Gastroesophageal sphincter (tissue), 3 donors: Measurements from ENCODE around the gene MGRN1.

ENCODE experiments used
- CTCF ChIP-seq, 4 experiments: fragments of 200-600 bp in 2 of 4; fragments of 450-650 bp in 2 of 4; sonication (generic) in 1 of 4; IDR thresholded peaks; one replicate each; pipeline ENCODE4 v1.5.1; 2017 to 2019; ENCODE audit warnings: antibody characterized with exemption in 4 of 4, mild to moderate bottlenecking in 2 of 4, moderate library complexity in 2 of 4
- POLR2A ChIP-seq, 2 donors: fragments of 450-650 bp; IDR thresholded peaks; one replicate each; pipeline ENCODE4 v1.6.1; 2017; ENCODE audit warnings: antibody characterized with exemption in 2 of 2, mild to moderate bottlenecking in 2 of 2, moderate library complexity in 1 of 2
- POLR2AphosphoS5 ChIP-seq: sonication (generic); formaldehyde crosslinking; IDR thresholded peaks from one replicate; pipeline ENCODE4 v1.6.1; 2017; ENCODE audit warnings: antibody characterized with exemption

- TF ChIP-seq POLR2AphosphoS5: no peak
- no peak for TF ChIP-seq CTCF (IDR thresholded peaks at IDR 0.05)
- TF ChIP-seq POLR2A (IDR thresholded peaks at IDR 0.05): no peak
These were observed 31.5 kb upstream of the MGRN1 start for GRCh38 chr16:4593086-4593485.
